ENCODE measurements around the gene ITSN2.

ITSN2 gene

DNA sequence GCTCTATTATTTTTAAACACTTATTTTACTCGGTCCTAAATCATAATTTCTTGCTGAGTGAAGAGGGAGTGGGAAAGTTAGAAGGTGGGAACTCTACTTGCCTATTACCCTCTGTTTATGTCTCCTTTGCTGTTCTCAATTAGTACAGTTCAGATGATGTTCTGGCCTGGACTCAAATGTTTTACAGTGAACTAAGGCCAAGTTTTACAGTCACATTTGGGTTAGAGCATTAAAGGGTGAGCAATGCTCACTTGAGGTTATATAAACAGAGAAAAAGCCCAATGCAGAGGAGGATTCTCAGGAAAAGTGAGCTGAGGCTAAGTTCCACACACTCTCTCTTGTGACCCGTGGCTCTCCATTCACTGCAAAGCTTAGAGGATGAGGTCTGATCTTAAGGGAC, 52.4 kb downstream of the ITSN2 start:
- peak; percentile 8 for DNase-seq (ENCODE audit: extremely low read depth, low read depth)
- TF ChIP-seq, protein P1, sequence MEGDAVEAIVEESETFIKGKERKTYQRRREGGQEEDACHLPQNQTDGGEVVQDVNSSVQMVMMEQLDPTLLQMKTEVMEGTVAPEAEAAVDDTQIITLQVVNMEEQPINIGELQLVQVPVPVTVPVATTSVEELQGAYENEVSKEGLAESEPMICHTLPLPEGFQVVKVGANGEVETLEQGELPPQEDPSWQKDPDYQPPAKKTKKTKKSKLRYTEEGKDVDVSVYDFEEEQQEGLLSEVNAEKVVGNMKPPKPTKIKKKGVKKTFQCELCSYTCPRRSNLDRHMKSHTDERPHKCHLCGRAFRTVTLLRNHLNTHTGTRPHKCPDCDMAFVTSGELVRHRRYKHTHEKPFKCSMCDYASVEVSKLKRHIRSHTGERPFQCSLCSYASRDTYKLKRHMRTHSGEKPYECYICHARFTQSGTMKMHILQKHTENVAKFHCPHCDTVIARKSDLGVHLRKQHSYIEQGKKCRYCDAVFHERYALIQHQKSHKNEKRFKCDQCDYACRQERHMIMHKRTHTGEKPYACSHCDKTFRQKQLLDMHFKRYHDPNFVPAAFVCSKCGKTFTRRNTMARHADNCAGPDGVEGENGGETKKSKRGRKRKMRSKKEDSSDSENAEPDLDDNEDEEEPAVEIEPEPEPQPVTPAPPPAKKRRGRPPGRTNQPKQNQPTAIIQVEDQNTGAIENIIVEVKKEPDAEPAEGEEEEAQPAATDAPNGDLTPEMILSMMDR (IDR thresholded peaks at IDR 0.05; ENCODE audit: low read depth, low read length): no peak

DNA sequence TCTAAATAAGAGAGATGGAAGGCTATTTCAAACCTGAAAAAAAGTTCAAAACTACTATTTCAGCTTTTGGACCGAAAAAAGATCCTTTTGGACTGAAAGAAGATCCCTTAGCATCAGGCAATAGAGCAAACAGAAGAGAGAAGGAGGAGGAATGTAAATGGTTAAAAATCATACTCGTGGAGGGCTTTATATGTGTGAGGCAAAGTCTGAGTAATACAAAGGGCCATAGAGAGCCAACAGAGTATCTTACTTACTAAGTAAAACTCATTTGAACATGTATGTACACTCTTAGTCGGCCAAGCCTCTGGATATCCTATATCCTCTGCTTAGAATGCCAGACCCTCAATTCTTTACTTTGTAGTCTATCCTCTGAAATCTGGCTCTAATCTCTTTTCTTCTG, 55.7 kb downstream of the ITSN2 start:
- no peak for DNase-seq (ENCODE audit: extremely low read depth, low read depth)
- TF ChIP-seq, protein P1 (IDR thresholded peaks at IDR 0.05; ENCODE audit: low read depth, low read length): no peak

DNA sequence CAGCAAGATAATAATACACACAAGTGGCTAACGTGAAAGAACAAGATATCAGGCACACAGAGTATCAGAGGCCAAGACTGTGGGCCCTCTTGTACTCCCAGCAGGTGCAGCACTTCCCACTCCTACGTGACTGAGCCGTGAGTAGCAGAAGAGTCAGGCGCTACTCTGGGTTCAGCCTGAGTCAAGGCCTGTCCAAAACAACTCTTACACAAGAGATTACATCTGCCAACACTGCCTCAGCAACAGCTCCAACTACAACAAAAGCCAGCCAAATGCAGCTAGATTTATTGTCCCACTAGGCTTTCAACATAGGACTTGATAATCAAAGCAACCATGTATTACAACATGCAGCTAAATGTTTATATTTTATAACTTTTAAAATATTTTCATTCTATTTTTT, 56.2 kb downstream of the ITSN2 start:
- TF ChIP-seq, protein P1 (IDR thresholded peaks at IDR 0.05; ENCODE audit: low read depth, low read length): no peak
- peak; percentile 81 for DNase-seq (ENCODE audit: extremely low read depth, low read depth)

DNA sequence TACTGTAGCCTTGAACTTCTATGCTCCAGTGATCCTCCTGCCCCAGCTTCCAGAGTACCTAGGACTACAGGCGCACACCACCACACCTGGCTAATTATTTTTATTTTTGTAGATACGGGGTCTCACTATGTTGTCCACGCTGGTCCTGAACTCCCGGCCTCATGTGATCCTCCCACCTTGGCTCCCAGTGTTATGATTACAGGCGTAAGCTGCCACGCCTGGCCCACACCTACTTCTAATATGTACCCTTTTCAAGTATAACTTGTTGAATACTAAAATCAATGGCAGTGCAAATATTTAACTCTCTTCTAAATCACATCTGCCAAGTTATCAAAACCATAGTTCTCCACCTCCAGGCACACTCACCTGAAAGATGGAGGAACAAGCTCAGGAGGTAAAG, 58.7 kb downstream of the ITSN2 start:
- TF ChIP-seq, protein P1 (IDR thresholded peaks at IDR 0.05; ENCODE audit: low read depth, low read length): no peak
- no peak for DNase-seq (ENCODE audit: extremely low read depth, low read depth)

DNA sequence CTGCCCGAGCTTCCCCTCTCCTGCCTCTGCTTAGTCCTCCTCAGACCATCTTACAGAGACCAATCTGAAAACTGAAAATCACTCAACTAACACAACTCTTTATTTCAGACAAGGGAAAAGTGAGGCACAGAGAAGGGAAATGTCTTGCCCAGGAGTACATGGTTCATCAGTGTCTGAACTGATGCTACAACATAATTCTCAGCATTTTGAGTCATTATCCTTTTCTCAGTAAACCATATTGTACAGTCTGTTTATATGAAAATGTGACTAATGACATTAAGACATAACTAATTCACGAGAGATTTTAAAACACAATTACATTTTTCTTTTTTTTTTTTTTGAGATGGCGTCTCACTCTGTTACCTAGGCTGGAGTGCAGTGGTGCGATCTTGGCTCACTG, 62.7 kb downstream of the ITSN2 start:
- TF ChIP-seq, protein P1 (IDR thresholded peaks at IDR 0.05; ENCODE audit: low read depth, low read length): no peak

DNA sequence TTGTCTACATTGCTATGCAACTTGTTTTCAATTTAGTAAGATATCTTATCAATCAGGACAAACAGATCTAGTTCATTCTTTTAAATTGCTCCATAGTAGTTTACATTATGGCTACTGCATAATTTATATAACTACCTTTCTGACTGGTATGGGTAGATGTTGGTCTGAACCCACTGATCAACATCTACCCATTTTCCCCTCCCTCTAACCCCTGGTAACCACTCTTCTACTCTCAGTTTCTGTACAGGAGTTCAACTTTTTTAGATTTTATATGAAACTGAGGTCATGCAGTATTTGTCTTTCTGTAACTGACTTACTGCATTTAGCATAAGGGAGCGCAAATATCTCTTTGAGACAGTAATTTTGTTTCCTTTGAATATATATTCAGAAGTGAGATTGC, 73.2 kb downstream of the ITSN2 start:
- TF ChIP-seq, protein P1 (IDR thresholded peaks at IDR 0.05; ENCODE audit: low read depth, low read length): no peak

More for the DNA sequence above, 62.7 kb downstream of the ITSN2 start:
- DNase-seq (ENCODE audit: extremely low read depth, low read depth): no peak

DNA sequence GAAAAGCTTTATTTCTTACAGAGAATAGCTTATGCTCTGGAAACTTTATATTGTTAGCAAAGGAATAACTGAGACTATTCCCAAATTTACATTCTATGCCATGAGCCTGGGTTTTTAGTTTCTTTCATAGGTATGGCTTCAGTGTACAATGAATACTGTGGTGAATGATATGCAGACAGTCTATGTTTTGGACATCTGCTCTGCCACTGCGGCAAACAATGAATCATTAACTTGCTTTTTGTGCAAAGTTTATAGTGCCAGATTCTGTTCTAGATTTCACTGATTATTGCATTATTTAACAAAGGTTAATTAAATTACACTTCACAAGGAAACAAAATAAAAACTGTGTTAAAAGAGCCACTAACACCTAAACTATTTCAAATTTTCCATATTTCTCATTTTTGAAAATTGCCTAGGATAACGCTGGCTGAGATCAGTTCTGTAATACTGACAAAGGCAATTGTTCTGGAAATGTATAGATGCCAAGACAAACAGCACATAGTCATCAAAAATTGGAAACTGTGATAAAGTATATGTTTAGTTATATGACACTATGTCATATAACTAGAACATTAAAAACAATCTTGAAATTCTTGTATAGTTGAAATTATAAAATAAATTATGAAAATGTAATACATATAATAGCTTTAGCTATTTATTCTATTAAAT, 74.7 kb downstream of the ITSN2 start:
- TF ChIP-seq, protein P1 (IDR thresholded peaks at IDR 0.05; ENCODE audit: low read depth, low read length): no peak
- DNase-seq (ENCODE audit: extremely low read depth, low read depth): no peak

More for the DNA sequence above, 73.2 kb downstream of the ITSN2 start:
- no peak for DNase-seq (ENCODE audit: extremely low read depth, low read depth)

Data from AG09319 (cell line).